Right hindlimb (tissue), 1 donor: Measurements from ENCODE around the gene PLXND1.
A peak's percentile ranks its signal among the peaks of the same experiment; 100 is the strongest.

Experiments used
- DNase-seq: peaks from one replicate; pipeline ENCODE4 v3.0.0-alpha.2; 2018

The PLXND1 gene

DNA sequence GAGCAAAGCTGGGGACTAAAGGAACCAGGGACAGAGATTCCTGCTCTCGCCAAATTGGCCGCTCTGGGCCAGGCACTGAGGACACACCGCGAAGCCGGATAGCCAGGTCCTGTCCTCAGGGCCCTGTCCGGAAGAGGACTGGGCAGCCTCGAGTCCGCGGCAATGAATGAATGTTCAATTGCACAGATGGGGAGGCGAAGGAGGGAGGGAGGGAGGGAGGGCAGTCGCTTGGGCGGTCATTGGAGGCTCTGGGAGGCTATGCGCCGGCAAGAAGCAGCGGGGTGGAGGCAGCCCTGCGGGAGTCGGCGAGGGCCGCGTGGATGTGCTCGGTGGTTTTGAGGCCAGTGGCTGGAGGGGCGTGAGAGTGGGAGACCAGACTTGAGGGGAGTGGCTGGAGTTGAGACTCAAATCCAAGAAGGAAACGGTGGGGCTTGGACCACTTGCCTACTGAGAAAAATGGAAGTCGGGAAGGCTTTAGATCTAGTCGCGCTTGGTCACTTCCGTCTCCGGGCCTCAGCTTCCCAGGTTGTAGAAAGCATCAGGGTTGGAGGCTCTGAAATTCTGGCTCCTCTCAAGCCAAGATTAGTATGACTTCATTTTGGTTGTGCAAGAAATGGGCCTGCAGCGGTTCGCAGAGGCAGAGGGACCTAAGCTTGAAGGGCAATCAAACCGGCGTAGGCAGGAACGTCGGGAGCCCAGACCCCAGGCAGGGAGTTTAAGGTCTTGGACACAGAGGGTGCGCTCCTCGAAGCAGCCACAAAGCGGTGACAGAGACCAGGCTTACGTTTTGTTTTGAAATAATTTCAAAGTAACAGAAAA, 21.1 kb upstream of the PLXND1 start:
- DNase-seq = peak; percentile 87

DNA sequence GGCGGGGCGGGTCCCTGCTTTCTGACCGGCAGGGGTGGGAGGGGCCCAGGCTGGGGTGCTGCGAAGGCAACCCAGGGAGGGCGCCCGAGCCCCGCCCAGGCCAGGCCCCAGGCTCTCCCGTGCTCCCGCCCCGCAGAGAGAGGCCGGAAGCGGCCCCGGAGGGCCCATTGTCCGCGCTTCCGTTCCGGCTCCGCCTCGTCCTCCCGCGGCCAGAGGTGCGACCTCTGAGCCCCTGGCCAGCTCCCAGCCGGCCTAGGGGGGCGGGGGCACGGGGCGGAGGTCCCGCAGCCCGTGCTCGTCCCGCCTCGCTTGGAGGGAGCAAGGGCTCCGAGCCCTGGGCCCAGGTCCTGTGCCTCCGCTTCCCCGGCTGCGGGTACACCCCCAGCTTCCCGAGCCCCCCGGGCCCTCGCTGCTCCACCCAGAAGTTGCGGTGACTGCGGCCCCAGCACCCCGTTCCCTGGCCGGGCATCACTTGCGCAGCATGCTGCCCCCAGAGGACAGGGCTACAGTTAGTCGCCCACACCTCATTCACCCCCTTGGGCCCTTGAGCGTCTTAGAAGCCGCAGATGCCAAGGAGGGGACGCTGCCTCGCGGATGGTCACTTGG, 20.4 kb upstream of the PLXND1 start:
- DNase-seq = peak; percentile 87

DNA sequence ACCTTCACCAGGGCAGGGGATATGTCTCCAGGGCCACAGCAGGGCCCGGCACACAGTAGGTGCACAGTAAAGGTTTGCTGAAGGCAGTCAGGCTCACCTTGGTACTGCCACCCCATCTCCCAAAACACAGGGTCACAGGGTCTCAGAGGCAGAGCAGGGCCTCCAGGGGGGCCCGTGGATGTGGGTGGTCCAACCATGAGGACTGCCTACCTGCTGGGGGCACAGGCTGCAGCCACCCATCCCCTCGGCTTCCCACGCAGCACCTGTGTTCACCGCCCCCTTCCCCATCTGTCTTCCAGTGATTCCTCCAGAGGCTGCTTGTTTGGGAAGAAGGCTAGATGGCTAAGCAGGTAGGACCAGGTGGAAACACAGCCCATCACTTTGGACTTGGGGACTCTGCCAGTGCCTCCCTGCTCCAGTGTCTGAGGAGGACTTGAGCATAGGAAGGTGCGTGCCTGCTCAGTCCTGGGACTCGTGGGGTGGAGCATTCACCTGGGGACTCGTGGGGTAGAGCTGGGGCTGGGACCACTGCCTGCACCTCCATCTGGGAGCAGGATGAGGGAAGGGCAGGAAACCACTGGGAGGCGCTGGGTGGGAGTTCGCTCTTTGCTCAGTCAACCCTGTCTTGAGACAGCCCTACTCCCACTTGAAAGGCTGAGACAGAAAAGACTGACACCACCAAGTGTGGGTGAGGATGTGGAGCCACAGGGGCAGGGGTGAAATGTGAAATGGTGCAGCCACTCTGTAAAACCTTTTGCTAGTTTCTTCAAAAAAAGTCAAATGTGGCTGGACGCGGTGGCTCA, 18.8 kb upstream of the PLXND1 start:
- peak; percentile 20 for DNase-seq

DNA sequence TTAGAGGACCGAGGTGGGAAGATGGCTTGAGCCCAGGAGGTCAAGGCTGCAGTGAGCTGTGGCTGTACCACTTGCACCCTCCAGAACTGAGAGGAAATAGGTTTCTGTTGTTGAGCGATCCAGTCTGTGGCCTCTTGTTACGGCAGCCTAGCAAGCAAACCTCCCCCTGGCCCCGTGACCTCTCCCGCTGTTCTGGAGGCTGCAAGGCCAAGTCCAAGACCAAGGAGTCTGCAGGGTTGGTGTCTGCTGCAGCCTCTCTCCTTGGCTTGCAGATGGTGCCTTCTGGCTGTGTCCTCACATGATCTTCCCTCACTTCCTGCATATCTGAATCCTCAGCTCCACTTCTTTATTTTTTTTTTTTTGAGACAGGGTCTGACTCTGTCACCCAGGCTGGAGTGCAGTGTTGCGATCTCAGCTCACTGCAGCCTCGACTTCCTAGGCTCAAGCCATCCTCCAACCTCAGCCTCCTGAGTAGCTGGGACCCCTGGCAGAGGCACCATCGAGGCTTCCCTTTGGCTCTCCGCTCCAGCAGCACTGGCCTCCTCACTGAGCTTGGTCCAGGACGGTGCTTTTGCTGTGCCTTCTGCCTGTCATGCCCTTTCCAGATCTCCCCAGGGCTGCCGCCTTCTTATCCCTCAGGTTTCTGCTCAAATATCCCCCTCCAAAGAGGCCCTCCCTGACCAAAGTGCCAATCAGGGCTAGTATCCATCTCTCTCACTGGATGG, 18.0 kb upstream of the PLXND1 start:
- peak; percentile 26 for DNase-seq

DNA sequence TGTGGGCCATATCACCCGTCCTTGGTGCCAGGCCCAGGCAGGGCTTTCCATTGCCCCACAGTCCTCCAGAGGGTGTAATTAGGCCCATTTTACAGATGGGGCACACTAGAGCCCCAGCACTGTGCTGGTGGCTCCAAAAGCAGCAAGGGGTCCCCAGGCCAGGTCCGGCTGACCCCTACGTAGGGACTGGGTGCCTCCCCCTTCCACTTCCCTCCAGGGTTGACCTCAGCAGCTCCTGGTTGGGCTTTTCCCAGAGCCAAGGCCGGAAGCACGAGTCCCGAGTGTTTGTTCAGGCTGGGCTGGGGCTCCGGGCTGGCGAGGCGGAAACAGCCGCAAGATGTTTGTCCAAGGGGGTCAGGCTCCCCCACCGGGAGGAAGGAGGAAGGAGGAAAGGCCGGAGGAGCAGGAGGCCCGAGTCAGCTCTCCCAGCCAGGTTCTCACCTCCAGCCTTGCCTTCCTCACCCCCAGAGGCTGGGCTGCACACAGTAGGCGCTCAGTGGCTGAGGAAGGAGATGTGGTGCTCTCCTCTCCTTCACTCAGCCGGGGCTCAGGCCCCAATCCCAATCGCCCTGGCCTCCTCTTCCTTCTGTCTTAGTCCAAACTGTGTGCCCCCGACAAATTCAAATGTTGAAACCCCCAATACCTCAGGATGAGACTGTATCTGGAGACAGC, 17.1 kb upstream of the PLXND1 start:
- DNase-seq = peak; percentile 77

DNA sequence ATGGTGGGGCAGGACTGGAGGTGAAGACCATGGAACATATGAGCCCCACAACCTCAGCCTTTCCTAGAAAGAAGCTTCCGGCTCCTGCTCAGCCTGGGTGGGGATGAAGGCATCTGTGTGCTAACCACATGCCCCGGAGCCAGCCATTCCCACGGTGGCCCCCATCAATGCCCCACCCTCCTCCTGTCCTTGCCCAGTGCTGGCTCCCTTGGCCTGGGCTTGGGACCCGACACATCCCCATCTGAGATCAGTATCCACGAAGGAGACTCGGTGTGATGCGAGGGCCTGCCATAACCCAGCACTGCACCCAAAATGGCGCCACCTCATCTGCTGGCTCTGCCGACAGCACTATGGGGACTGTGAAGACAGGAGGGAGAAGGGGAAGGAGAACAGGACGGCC, 16.5 kb upstream of the PLXND1 start:
- no peak for DNase-seq

DNA sequence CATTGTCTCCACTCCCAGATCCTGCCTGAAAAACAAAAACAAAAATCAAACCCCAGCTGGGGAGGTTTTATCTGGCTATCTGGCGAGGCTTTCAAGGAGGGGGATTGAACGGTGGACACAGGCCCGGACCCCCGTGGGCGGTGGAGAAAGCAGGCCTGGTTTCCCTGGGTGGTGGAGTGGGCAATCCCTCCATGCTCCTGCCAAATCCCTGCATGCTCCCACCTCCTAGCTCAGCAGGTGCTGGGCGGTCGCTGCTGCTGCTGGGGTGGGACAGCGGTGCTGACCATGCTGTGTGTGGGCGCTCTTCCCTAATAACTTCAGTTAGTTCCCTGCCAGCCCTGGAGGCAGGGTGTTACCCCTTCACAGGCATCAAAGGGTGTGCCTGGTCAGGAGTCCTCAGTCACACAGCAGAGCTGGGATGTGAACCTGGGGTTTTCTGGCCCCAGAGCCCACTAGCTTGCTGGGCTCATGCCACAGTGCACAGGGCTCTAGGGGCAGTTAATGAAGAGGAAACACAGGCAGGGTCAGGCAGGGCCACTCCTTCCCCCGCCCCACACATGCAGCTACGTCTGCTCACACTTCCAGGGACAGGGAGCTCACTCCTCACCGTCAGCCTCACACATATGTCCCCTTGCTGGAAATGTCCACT, 15.9 kb upstream of the PLXND1 start:
- DNase-seq = peak; percentile 29

DNA sequence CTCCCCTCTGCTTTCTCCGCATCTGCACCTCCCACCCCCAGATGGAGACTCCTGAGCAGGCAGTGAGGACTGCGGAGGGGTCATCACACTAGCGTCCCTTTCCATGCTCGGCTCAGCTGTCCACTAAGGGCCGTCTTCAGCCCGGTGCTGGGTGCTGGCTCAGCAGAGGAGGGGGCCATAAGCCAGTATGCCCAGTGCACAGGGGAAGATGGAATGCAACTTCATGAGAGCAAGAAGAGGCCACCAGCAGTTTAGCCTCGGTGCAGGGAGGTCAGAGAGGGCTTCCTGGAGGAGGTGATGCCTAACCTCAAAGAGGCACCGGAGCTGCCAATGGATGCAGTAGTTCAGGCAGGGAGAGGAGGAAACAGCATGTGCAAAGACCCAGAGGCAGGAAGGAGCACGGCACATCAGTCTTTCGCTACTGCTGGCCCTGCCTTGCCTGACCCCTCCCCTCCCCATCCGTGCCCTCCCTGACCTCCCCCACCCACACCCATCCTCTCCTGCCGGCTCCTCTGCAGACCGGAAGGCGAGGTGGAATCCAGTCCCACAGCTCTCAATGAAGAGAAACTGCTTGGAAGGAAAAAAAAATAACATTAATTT, 15.2 kb upstream of the PLXND1 start:
- DNase-seq = peak; percentile 39

DNA sequence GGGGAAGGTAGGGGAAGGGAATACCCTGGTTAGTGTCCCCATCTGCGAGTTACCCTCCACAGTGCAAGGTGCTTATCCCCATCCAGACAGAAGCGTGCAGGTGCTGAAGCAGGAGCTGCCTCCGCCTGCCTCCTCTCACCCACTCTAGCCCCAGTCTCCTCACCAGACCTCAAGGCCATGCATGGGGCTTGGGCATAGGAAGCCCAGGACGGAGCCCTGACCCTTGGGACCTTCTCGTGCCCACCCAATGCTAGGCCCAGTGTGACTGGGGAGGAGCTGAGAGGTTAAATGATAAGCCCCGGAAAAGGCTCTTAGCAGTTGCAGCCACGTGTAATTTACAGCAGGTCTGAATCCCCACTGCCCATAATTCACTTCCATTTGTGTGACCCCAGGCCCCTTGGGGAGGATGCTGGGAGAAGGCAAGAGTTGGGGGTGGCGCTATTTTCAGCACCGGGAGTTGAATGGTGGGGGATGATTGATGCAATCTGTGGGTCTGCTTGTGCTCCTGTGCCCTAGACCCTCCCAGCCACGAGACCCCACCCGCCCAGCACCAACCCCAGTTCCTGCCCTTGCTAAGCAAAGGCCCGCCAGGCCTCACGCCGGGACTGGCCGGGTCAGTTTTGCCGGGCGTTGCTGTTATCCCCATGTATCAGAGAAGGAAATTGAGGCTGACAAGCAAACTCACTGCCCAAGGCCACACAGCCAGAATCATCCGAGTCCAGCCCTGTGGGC, 14.5 kb upstream of the PLXND1 start:
- no peak for DNase-seq

DNA sequence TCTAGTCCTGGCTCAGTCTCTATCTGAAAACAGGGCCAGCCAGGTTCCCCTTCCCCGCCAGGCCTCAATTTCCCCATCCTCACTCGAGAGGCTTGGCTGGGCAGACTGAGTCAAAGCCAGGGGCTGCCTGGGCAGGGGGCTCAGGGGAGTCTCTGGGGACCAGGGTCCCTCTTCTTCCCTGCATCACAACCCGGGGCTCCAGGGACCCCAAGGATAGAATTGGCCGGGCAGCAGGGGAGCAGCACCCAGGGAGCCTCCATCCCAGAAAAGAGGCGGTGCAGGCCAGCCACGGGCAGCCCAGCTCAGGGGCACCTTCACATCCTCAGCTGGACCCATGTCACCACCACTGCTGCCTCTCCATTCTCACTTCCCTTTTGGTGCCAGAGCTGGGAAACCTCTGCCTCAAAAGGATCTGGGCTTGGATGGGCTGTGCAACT, 13.3 kb upstream of the PLXND1 start:
- peak; percentile 20 for DNase-seq

DNA sequence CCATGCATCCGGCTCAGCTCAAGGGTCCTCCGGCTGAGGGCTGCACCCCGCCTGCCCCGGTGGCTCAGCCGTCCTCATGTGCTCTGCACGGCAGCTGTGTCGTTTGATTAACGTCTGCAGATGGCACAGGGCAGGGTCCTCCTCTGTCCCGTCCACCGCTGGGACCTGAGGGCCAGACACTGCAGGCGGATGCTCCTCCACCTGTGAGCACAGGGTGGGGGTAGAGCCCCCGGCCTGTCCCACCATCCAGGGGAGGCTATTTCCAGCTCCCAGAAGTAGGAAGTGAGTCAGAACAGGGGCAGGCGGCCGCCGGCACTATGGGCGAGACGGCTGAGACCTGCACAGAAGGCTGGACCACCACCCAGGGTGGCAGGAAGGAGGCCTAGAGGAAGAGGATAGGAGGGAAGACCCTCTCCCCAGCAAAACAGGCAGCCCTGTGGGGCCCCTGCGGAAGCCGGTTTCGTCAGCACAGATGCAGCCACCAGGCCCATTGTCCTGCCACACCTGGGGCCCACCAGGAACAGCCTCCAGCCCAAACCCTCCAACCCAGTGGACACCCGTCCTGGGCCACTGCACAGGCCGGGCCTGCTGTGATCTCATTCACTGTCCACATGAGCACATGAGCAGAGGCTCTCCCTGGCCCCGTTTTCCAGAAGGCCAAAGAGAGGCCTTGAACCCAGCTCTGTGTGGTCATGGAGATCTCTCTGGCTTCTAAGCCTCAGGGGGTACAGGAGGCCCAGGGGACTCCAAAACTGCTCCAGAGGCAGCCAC, 12.6 kb upstream of the PLXND1 start:
- DNase-seq = peak; percentile 38

DNA sequence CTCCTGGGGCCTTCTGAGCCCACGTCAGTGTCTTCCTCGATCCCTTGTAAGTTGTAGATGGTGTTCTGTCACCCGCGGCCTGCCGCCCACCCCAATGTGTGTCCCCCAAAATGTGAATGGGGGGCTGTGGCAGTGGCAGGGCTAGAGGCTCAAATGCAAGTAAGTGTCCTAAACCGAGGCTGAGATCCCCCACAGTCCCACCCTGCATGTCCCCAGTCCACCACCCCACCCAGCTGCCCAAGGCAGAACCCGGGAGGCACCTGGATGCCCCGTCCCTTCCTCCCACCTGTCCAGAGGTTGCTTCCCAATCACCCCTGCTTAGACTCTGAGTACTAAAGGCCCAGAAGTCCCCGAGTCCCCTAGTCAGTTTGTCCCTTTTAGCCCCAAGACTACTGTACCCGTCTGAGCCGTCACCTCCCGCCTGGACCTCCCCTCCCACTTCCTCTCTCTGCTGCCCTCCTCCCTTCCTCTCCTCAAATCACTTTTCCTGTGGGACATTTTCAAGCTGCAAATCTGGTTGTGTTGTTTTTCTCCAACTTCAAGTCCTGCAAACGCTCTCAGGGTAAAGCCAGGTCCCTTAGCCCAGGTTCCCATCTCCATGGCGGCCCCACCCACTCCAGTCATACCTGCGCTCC, 11.8 kb upstream of the PLXND1 start:
- DNase-seq = peak; percentile 17

DNA sequence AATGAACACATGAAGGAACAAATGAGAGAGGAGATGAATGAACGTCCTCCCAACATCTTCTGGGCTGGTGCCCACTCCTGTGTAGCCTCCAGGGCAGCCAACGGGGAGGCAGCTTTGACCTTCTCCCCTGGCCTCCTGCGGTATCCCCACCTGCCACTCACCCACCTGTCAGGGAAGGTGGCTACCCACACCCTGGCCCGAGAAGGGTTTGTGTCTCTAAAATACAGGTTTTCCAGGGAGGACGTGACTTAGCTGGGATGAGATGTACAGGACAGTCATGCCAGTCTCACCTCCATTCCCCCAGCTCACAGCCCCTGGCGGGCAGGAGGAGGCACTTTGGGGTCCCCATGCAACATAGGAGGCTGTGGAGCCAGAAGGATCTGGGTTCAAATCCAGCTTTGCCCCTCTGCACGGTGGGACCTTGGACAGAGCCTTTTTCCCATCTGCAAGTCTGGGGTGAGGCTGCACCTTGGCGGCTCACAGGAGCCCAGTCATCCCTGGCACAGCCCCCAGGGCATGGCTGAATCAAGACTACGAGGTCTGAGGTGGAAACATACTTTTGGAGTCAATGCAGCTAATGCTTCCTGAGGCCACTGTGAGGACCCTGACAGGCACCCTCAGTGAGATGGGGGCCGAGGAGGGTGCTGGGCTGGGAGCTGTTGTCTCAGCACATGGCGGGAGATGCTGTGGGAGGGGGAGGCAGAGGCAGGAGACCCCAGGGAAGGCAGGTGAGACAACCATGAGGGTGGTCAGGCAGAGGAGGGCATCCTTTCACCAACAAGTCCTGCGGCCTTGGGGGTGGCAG, 11.1 kb upstream of the PLXND1 start:
- DNase-seq = peak; percentile 24

DNA sequence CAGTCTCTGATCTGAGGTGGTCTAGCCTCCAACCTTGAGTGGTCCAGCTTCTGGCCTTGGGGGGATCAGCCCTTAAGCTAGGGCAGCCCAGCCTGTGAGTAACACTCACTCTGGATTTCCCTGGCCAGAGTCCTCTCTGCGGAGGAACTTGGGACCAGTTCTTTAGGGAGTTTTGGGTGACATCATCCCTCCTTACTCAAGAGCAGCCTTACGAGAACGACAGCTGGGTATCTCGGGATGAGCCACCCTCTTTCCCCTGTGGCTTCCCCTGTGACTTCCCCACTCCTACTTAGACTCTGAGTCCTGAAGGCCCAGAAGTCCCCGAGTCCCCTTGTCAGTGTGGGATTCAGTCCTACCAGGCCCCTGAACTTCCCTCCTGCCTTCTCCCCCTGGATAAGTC, 10.2 kb upstream of the PLXND1 start:
- DNase-seq = peak; percentile 15

DNA sequence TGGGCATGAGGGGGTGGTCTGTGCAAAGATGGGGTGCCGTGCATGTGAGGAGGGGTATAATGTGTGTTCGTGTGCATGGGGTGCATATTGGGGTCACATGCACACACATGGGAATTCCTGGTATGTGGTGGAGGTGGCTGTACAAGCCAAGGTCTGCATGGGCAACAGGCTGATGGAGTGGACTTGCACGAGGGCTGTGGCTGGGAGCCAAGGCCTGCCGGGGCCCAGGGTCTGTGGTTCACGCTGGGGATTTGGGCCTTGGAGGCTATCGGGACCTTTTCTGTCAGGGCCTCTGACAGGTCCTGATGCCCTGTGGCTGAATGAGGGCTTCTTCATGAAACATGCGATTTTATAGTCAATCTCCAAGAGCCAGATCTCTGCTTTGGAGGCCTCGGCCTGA, 9.8 kb upstream of the PLXND1 start:
- DNase-seq = peak; percentile 25

DNA sequence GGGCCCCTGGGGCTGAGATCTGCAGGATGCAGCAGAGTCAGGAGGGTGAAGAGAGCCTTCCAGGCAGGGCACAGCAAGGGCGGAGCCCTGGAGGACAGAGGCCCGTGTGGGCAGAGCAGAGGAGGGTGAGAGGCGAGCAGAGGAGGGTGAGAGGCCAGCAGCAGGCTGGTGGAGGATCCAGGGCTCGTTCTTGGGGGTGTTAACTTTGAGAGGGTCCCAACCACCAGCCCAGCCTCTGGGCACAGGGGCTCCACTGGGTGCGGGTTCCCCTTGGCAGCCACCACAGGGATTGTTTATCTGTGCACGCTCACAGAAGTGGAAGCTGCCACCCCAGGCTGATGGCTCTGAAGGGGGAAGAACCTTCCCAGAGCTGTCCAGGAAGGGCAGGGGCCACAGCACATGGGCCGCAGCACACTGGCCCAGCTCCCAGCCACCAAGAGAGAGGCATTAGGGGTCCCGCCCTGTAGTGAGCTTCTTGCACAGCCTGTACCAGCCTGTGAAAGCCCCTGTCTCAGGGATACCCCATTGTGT, 9.3 kb upstream of the PLXND1 start:
- peak; percentile 17 for DNase-seq

DNA sequence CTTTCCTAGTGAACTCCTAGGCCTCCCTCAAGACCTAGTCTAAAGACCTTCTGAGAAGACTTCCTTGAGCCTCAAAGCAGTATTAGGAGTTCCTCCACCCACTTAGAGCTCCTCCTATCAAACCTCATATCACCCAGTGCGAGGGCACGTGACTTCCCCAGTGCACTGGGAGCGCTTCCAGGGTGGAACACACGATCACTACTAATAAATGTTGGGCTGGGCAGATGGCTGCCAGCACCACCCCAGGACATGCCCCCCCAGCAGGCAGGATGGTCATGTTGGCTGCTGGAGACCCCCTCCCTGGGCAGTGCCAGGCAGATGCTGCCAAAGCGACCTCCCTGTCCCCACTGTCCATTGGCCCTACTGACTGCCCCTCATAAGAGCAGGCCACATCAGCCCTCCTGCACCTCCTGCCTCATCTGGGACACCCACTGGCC, 8.5 kb upstream of the PLXND1 start:
- peak; percentile 26 for DNase-seq

DNA sequence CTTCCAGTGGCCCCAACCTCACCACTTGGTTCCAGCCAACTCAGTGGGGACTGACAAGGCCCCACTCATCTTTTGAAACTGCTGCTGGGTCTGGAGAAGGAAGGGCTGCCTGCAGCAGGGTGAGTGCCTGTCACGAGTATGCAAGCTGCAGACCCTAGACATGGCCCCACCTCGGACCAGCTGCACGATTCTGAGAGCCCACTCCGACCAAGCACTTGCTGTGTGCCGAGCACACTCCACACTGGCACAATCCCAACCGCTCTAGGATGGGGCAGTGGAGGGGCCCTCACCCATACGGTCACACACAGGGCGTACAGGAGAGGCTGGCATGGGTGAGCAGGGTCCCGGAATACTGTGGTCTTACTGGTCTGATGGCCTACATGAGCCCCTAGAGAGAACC, 8.0 kb upstream of the PLXND1 start:
- peak; percentile 12 for DNase-seq
